NCI-H345 (cell line): ENCODE data around the gene JPH2.

ENCODE experiments used
- DNase-seq: peaks from one replicate; lab custom pipeline; 2025; lab: John Stamatoyannopoulos, UW

Gene JPH2

GRCh38 chr20:44125332-44126127 lies 61.5 kb downstream of the JPH2 start:
- no peak for DNase-seq

- DNase-seq = no peak
Measured at GRCh38 chr20:44123874-44124535, 63.0 kb downstream of the JPH2 start.

GRCh38 chr20:44123251-44123650 lies 63.7 kb downstream of the JPH2 start:
- no peak for DNase-seq

GRCh38 chr20:44120676-44121425 lies 66.1 kb downstream of the JPH2 start:
- no peak for DNase-seq

- no peak for DNase-seq
Measured at GRCh38 chr20:44118185-44119033, 68.6 kb downstream of the JPH2 start.

- DNase-seq = no peak
Measured at GRCh38 chr20:44117296-44118184, 69.4 kb downstream of the JPH2 start.

- no peak for DNase-seq
Measured at GRCh38 chr20:44115762-44116644, 71.0 kb downstream of the JPH2 start.

- DNase-seq = no peak
Measured at GRCh38 chr20:44115181-44115580, 71.8 kb downstream of the JPH2 start.

GRCh38 chr20:44113618-44114376 lies 73.2 kb downstream of the JPH2 start:
- peak; percentile 90 for DNase-seq

GRCh38 chr20:44112889-44113617 lies 73.9 kb downstream of the JPH2 start:
- no peak for DNase-seq

- DNase-seq = no peak
Measured at GRCh38 chr20:44112456-44112855, 74.5 kb downstream of the JPH2 start.

GRCh38 chr20:44111712-44112335 lies 75.2 kb downstream of the JPH2 start:
- DNase-seq = no peak

- DNase-seq = no peak
Measured at GRCh38 chr20:44110816-44111568, 76.0 kb downstream of the JPH2 start.

GRCh38 chr20:44109951-44110361 lies 77.0 kb downstream of the JPH2 start:
- no peak for DNase-seq

- DNase-seq = no peak
Measured at GRCh38 chr20:44106615-44107014, 80.4 kb downstream of the JPH2 start.

- peak; percentile 84 for DNase-seq
Measured at GRCh38 chr20:44104798-44105517, 82.0 kb downstream of the JPH2 start.
